ENCODE results near the gene GSAP. TPM values are rescaled to one million over a fixed set of nuclear protein-coding genes. Genes with fewer than 3 reads are reported as not detected.

GSAP gene
- polyA plus RNA-seq, 1 donor from 2014 or later = 0.21 TPM

GRCh38 chr7:77370606-77371005 is 45.5 kb downstream of the GSAP start:
- Histone ChIP-seq H3K27ac (ENCODE audit: low read length) (no peak overlapping the region), H3K9ac (ENCODE audit: low read length) (no peak overlapping the region), H3F3A (ENCODE audit: insufficient read depth, low read length, poor library complexity, severe bottlenecking) (no peaks in the 10 kb centered on the region), H2AFZ (ENCODE audit: low read depth, low read length) (no peak overlapping the region), H3K79me2 (replicated peaks; ENCODE audit: insufficient read depth, low read length) (no peaks in the 10 kb centered on the region), H3K9me3 (ENCODE audit: low read length) (peaks cover 3% of the 10 kb centered on the region), H3K4me2 (ENCODE audit: low read length) (no peak overlapping the region), H4K20me1 (ENCODE audit: insufficient read depth) (no peaks in the 10 kb centered on the region), H3K4me3 (ENCODE audit: low read length) (no peak overlapping the region), H3K36me3 (ENCODE audit: insufficient read depth, low read length) (no peaks in the 10 kb centered on the region), H3K27me3 (ENCODE audit: insufficient read depth, low read depth, low read length) (no peaks in the 10 kb centered on the region), H3K9me2 (ENCODE audit: insufficient read depth, low read length) (no peaks in the 10 kb centered on the region)
- TF ChIP-seq POLR2AphosphoS5 (IDR thresholded peaks at IDR 0.05) (no peak), RAD21 (conservative IDR thresholded peaks at IDR 0.05) (no peak), MXI1 (conservative IDR thresholded peaks at IDR 0.05; ENCODE audit: poor library complexity, severe bottlenecking) (no peak), SMC3 (conservative IDR thresholded peaks at IDR 0.05; ENCODE audit: poor library complexity) (no peak), REST (IDR thresholded peaks at IDR 0.05; ENCODE audit: borderline replicate concordance) (no peak), CTCF (IDR thresholded peaks at IDR 0.05; ENCODE audit: poor library complexity, severe bottlenecking) (no peak), EP300 (conservative IDR thresholded peaks at IDR 0.05; ENCODE audit: poor library complexity, severe bottlenecking) (no peak), TAF1 (IDR thresholded peaks at IDR 0.05; ENCODE audit: low read depth) (no peak), EZH2 (IDR thresholded peaks at IDR 0.05; ENCODE audit: borderline replicate concordance, insufficient read depth, low read length, poor library complexity, severe bottlenecking) (no peak)

GRCh38 chr7:77368974-77369373 is 47.2 kb downstream of the GSAP start:
- Histone ChIP-seq H3K4me2 (ENCODE audit: low read length) (no peak overlapping the region), H3K27ac (ENCODE audit: low read length) (no peak overlapping the region), H3K4me3 (ENCODE audit: low read length) (no peak overlapping the region), H3K9me2 (ENCODE audit: insufficient read depth, low read length) (no peaks in the 10 kb centered on the region), H3K9me3 (ENCODE audit: low read length) (peaks cover 3% of the 10 kb centered on the region), H3K36me3 (ENCODE audit: insufficient read depth, low read length) (no peaks in the 10 kb centered on the region), H3K9ac (ENCODE audit: low read length) (no peak overlapping the region), H3K27me3 (ENCODE audit: insufficient read depth, low read depth, low read length) (no peaks in the 10 kb centered on the region), H3K79me2 (replicated peaks; ENCODE audit: insufficient read depth, low read length) (no peaks in the 10 kb centered on the region), H3F3A (ENCODE audit: insufficient read depth, low read length, poor library complexity, severe bottlenecking) (no peaks in the 10 kb centered on the region), H2AFZ (ENCODE audit: low read depth, low read length) (no peak overlapping the region), H4K20me1 (ENCODE audit: insufficient read depth) (no peaks in the 10 kb centered on the region)
- TF ChIP-seq MXI1 (conservative IDR thresholded peaks at IDR 0.05; ENCODE audit: poor library complexity, severe bottlenecking) (no peak), POLR2AphosphoS5 (IDR thresholded peaks at IDR 0.05) (no peak), RAD21 (conservative IDR thresholded peaks at IDR 0.05) (no peak), EZH2 (IDR thresholded peaks at IDR 0.05; ENCODE audit: borderline replicate concordance, insufficient read depth, low read length, poor library complexity, severe bottlenecking) (no peak), CTCF (IDR thresholded peaks at IDR 0.05; ENCODE audit: poor library complexity, severe bottlenecking) (no peak), REST (IDR thresholded peaks at IDR 0.05; ENCODE audit: borderline replicate concordance) (no peak), TAF1 (IDR thresholded peaks at IDR 0.05; ENCODE audit: low read depth) (no peak), SMC3 (conservative IDR thresholded peaks at IDR 0.05; ENCODE audit: poor library complexity) (no peak), EP300 (conservative IDR thresholded peaks at IDR 0.05; ENCODE audit: poor library complexity, severe bottlenecking) (no peak)
